Measurements from ENCODE around the gene SPACA7.

Gene SPACA7

GRCh38 chr13:112446867-112447266 is 70.7 kb downstream of the SPACA7 start:
- Histone ChIP-seq H3K4me1 (ENCODE audit: insufficient read depth, insufficient read length) (peaks cover 2% of the 10 kb centered on the region), H3K9ac (ENCODE audit: insufficient read length, low read depth) (no peak overlapping the region), H3K27me3 (ENCODE audit: insufficient read depth, insufficient read length) (peaks cover 8% of the 10 kb centered on the region), H3K4me3 (ENCODE audit: insufficient read length, low read depth) (no peak overlapping the region), H3K9me3 (ENCODE audit: insufficient read depth, low read length) (no peaks in the 10 kb centered on the region), H3K36me3 (ENCODE audit: insufficient read depth, insufficient read length, low read length) (no peaks in the 10 kb centered on the region)
- TF ChIP-seq YY1 (IDR thresholded peaks at IDR 0.05; ENCODE audit: insufficient read depth, insufficient read length): no peak
- DNase-seq (ENCODE audit: low read depth, low spot score): no peak

- no peak overlapping the region for H3K9ac ChIP-seq (ENCODE audit: insufficient read length, low read depth)
- H3K4me3 ChIP-seq (ENCODE audit: insufficient read length, low read depth): no peak overlapping the region
- H3K9me3 ChIP-seq (ENCODE audit: insufficient read depth, low read length): no peaks in the 10 kb centered on the region
- peaks cover 8% of the 10 kb centered on the region for H3K27me3 ChIP-seq (ENCODE audit: insufficient read depth, insufficient read length)
- H3K4me1 ChIP-seq (ENCODE audit: insufficient read depth, insufficient read length): peaks cover 2% of the 10 kb centered on the region
- no peaks in the 10 kb centered on the region for H3K36me3 ChIP-seq (ENCODE audit: insufficient read depth, insufficient read length, low read length)
- no peak for TF ChIP-seq YY1 (IDR thresholded peaks at IDR 0.05; ENCODE audit: insufficient read depth, insufficient read length)
- TF ChIP-seq ZNF274 (IDR thresholded peaks at IDR 0.05; ENCODE audit: low read depth, low read length): no peak
- no peak for TF ChIP-seq SUZ12 (IDR thresholded peaks at IDR 0.05; ENCODE audit: extremely low read depth, insufficient read depth, insufficient read length)
- DNase-seq (ENCODE audit: low read depth, low spot score): no peak
Measured at GRCh38 chr13:112447306-112447705, 71.2 kb downstream of the SPACA7 start.

- Histone ChIP-seq H3K4me3 (ENCODE audit: insufficient read length, low read depth) (no peak overlapping the region), H3K36me3 (ENCODE audit: insufficient read depth, insufficient read length, low read length) (no peaks in the 10 kb centered on the region), H3K9me3 (ENCODE audit: insufficient read depth, low read length) (no peaks in the 10 kb centered on the region), H3K9ac (ENCODE audit: insufficient read length, low read depth) (no peak overlapping the region), H3K4me1 (ENCODE audit: insufficient read depth, insufficient read length) (peaks cover 2% of the 10 kb centered on the region), H3K27me3 (ENCODE audit: insufficient read depth, insufficient read length) (peaks cover 8% of the 10 kb centered on the region)
- DNase-seq (ENCODE audit: low read depth, low spot score): no peak
- no peak for TF ChIP-seq SUZ12 (IDR thresholded peaks at IDR 0.05; ENCODE audit: extremely low read depth, insufficient read depth, insufficient read length)
- no peak for TF ChIP-seq YY1 (IDR thresholded peaks at IDR 0.05; ENCODE audit: insufficient read depth, insufficient read length)
- no peak for TF ChIP-seq ZNF274 (IDR thresholded peaks at IDR 0.05; ENCODE audit: low read depth, low read length)
Measured at GRCh38 chr13:112447761-112448603, 71.8 kb downstream of the SPACA7 start.

GRCh38 chr13:112448621-112449544 is 72.7 kb downstream of the SPACA7 start:
- no peak for TF ChIP-seq ZNF274 (IDR thresholded peaks at IDR 0.05; ENCODE audit: low read depth, low read length)
- no peak for TF ChIP-seq YY1 (IDR thresholded peaks at IDR 0.05; ENCODE audit: insufficient read depth, insufficient read length)
- TF ChIP-seq SUZ12 (IDR thresholded peaks at IDR 0.05; ENCODE audit: extremely low read depth, insufficient read depth, insufficient read length): no peak
- DNase-seq (ENCODE audit: low read depth, low spot score): no peak
- no peaks in the 10 kb centered on the region for H3K36me3 ChIP-seq (ENCODE audit: insufficient read depth, insufficient read length, low read length)
- peaks cover 8% of the 10 kb centered on the region for H3K27me3 ChIP-seq (ENCODE audit: insufficient read depth, insufficient read length)
- no peak overlapping the region for H3K9ac ChIP-seq (ENCODE audit: insufficient read length, low read depth)
- no peaks in the 10 kb centered on the region for H3K4me1 ChIP-seq (ENCODE audit: insufficient read depth, insufficient read length)
- H3K9me3 ChIP-seq (ENCODE audit: insufficient read depth, low read length): no peaks in the 10 kb centered on the region
- H3K4me3 ChIP-seq (ENCODE audit: insufficient read length, low read depth): no peak overlapping the region

- Histone ChIP-seq H3K36me3 (ENCODE audit: insufficient read depth, insufficient read length, low read length) (no peaks in the 10 kb centered on the region), H3K4me3 (ENCODE audit: insufficient read length, low read depth) (no peak overlapping the region), H3K4me1 (ENCODE audit: insufficient read depth, insufficient read length) (no peaks in the 10 kb centered on the region), H3K27me3 (ENCODE audit: insufficient read depth, insufficient read length) (peaks cover 8% of the 10 kb centered on the region), H3K9me3 (ENCODE audit: insufficient read depth, low read length) (no peaks in the 10 kb centered on the region), H3K9ac (ENCODE audit: insufficient read length, low read depth) (no peak overlapping the region)
- TF ChIP-seq ZNF274 (IDR thresholded peaks at IDR 0.05; ENCODE audit: low read depth, low read length) (no peak), SUZ12 (IDR thresholded peaks at IDR 0.05; ENCODE audit: extremely low read depth, insufficient read depth, insufficient read length) (no peak), YY1 (IDR thresholded peaks at IDR 0.05; ENCODE audit: insufficient read depth, insufficient read length) (no peak)
- no peak for DNase-seq (ENCODE audit: low read depth, low spot score)
Measured at GRCh38 chr13:112449545-112449930, 73.4 kb downstream of the SPACA7 start.

- H3K9ac ChIP-seq (ENCODE audit: insufficient read length, low read depth): no peak overlapping the region
- TF ChIP-seq YY1 (IDR thresholded peaks at IDR 0.05; ENCODE audit: insufficient read depth, insufficient read length): no peak
- TF ChIP-seq ZNF274 (IDR thresholded peaks at IDR 0.05; ENCODE audit: low read depth, low read length): no peak
- TF ChIP-seq SUZ12 (IDR thresholded peaks at IDR 0.05; ENCODE audit: extremely low read depth, insufficient read depth, insufficient read length): no peak
- H3K9me3 ChIP-seq (ENCODE audit: insufficient read depth, low read length): no peaks in the 10 kb centered on the region
- H3K27me3 ChIP-seq (ENCODE audit: insufficient read depth, insufficient read length): peaks cover under 1% of the 10 kb centered on the region
- no peak overlapping the region for H3K4me3 ChIP-seq (ENCODE audit: insufficient read length, low read depth)
- DNase-seq (ENCODE audit: low read depth, low spot score): no peak
- H3K4me1 ChIP-seq (ENCODE audit: insufficient read depth, insufficient read length): no peaks in the 10 kb centered on the region
- no peaks in the 10 kb centered on the region for H3K36me3 ChIP-seq (ENCODE audit: insufficient read depth, insufficient read length, low read length)
Measured at GRCh38 chr13:112450118-112450903, 74.2 kb downstream of the SPACA7 start.
